Activated gamma-delta T cell (primary cell): ENCODE measurements around the gene GPC3.

Experiments used
- DNase-seq: peaks from one replicate; lab custom pipeline; 2025; lab: John Stamatoyannopoulos, UW

Gene GPC3

GRCh38 chrX:133840415-133840814 lies 145.0 kb downstream of the GPC3 start:
- DNase-seq = no peak

GRCh38 chrX:133838761-133839676 lies 146.4 kb downstream of the GPC3 start:
- no peak for DNase-seq

GRCh38 chrX:133837091-133837490 lies 148.3 kb downstream of the GPC3 start:
- no peak for DNase-seq

DNA sequence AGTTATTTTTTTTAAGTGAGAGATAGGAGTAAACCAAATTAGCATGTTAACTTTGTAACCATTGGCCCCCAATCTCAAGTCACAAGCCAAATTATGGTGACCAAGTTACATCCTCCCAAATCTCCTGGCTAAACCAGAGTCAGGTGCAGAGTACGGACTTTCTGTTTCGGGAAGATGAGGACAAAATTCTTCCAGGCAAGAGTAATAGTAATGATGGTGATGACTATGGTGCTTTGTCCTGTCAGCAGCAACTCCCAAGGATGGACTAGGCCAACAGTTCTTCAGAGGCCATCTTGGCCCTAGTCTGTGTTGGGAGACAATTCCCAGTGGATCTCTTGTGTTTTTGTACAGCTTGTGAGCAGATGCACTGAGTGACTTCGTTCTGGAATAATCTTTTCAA lies 148.8 kb downstream of the GPC3 start:
- DNase-seq = no peak

DNA sequence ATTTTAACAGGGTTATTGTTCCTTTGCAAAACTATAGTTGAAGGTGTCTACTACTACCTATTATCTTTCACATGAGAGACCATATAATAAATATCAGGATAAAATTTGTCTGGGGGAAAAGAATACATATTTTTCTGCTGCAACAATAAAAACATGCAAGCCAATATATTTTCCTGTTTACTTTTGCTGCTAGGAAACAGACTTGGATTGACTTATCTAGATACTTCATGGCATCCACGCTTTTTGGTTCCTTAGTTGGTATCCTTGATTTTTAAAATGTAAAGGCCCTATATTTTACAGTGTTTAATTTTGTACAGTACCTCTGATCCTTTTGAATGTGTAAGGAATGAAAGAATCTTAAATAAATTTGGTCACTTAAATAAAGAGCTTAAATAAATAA lies 150.6 kb downstream of the GPC3 start:
- DNase-seq = no peak

- no peak for DNase-seq
These were observed 165.8 kb downstream of the GPC3 start for GRCh38 chrX:133819546-133819945.

DNA sequence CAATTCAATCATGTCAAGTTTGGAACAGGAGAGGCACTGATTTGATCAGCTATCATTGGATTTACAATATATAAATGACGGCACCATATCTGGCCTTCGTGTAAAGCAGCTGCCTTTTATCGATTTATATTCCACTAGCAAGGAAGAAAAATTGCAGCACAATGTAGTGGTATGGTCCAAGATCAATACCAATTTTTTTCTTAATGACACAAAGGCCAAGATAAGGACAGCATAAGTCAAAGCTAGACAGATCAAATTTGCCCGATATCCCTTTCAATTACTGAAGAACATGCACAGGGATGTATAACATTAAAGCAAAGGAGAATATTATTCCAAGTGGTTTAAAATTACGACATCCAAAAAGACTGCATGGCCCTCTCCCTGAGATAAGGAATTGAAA lies 167.4 kb downstream of the GPC3 start:
- no peak for DNase-seq

- DNase-seq = no peak
These were observed 169.9 kb downstream of the GPC3 start for GRCh38 chrX:133815496-133815895.

GRCh38 chrX:133813971-133814370 lies 171.4 kb downstream of the GPC3 start:
- DNase-seq = no peak

- DNase-seq = no peak
These were observed 173.0 kb downstream of the GPC3 start for GRCh38 chrX:133812402-133812801.

DNA sequence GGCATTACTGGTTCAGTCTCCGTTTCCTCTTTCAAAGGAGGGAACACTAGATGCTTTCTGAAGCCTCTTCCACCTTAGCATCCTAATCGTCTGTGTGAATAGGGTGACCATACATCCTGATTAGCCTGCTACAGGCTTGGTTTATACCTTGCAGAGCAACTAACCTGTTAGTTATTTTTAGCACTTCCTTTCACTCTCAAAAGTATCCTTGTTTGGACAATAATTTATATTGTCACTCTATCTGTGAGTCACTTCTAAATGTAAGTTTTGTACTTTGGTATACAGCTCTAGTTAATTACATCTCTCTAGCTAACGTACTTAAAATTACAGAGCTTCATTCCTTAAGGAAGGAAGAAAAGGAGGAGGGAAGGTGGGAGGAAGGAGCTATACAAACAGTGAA lies 174.5 kb downstream of the GPC3 start:
- DNase-seq = no peak

DNA sequence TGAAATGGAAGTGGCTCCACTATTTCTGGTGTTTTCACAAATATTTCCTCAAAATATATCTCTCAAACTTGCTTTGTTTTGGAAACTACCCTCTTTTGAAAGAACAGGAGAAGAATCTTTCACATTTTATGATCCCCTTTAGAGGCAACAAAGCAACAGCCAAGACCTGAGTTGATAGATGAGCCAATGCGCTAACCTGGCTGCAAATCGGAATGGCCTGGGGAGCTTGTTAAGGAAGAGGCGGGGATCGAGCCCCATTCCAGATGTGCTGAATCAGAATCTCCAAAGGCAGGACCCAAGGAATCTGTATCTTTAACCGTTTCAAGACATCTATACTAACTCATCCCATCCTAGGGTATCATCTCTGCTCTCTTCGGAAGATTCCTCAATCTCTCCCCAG lies 181.3 kb downstream of the GPC3 start:
- DNase-seq = no peak

GRCh38 chrX:133796282-133796681 lies 189.1 kb downstream of the GPC3 start:
- no peak for DNase-seq

DNA sequence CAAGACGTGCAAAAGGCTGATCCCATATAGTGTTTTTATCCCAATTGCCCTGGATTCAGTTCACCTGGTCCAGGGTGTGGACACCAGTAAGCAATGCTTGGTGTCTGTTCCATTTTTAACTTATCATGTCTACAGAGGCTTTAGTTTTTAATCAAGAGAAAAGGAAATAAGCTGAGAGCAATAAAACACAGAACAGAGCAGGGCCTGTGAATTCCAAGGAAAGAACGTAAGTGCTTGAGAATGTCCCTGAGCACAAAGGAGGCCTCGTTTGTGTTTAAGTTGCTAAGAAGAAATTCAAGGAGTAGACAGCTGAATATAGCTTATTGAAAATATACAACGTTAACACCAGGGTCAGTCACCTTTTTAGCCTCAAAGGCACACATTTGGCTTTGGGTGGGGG lies 191.3 kb downstream of the GPC3 start:
- no peak for DNase-seq

- no peak for DNase-seq
These were observed 191.8 kb downstream of the GPC3 start for GRCh38 chrX:133793626-133794025.

DNA sequence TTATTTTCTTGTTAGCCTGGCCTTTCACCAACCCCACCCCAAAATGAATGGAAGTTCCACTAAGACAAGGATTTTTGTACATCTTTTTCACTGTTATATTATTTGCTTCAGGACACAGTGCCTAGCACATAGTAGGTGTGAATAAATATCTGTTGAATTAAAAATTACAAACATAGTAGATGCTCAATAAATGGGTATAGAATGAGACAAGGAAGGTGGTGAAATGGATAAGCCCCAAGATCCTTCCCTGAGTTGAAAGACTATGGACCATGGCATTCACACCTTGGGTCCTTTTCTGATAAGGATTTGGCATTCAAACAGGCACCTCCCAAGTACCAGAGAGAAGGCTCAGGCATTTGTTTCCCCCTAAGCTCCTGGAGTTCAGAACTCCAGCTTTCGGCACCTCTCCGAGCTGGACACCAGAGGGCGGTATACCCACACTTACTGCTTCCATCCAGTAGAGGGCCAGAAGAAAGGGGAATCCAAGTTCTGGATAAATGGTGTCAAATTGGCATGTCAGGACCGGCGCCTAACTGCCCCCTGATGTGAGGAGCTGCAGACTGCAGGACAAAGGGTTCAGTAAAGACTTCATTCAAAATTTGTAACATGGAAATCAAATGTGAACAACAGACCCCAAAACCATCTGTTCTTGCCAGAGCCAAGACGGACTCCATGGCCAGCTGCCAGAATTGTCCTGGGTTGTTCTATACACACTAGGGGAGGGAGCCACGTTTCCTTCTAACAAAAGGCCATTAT lies 193.0 kb downstream of the GPC3 start:
- no peak for DNase-seq

- no peak for DNase-seq
These were observed 195.6 kb downstream of the GPC3 start for GRCh38 chrX:133789829-133790228.

- no peak for DNase-seq
These were observed 199.0 kb downstream of the GPC3 start for GRCh38 chrX:133786382-133786781.

DNA sequence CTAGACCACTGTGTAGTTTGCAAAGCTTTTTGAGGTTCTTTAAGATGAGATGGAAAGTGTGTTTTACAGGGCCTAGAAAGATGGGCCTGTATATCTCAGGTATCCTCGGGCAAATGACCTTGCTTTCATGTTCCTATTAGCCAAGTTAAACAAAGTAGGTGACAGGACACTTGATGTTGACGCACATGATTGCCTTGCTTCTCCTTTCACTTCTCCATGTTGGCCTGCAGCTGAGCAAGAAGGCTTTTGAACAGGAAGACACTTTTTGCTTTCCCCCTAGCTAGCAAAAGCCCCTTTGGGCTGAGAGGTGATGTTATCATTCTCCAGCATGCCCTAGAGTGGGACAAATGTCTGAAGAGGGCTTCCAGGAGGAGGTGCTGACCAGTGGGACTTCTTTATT lies 202.1 kb downstream of the GPC3 start:
- DNase-seq = no peak

GRCh38 chrX:133781174-133781573 lies 204.2 kb downstream of the GPC3 start:
- DNase-seq = no peak

DNA sequence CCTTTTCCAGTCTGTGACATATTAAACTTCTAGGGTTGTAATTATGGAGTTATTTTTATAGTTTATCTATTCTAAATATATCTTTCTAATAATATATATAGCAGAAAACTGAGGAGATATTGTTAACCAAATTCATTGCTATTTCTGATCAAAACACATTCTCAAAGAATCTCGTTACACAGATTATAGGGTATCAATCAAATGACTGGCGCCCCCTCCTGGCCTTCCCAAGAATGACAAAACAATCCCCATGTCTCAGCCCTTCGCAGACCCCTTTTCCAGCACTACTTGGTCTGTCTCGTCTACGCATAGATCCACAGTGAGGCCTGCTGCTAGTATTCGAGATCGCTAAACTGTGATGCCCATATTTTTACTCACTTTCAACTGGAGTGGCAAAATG lies 209.3 kb downstream of the GPC3 start:
- no peak for DNase-seq

- DNase-seq = no peak
These were observed 210.6 kb downstream of the GPC3 start for GRCh38 chrX:133774807-133775206.

- DNase-seq = no peak
These were observed 214.2 kb downstream of the GPC3 start for GRCh38 chrX:133771086-133771646.
